ENCODE results near the gene HSPG2. TPM values are rescaled to one million over a fixed set of nuclear protein-coding genes. Genes with fewer than 3 reads are reported as not detected.
A peak's percentile ranks its signal among the peaks of the same experiment; 100 is the strongest.

HSPG2 gene
- total and polyA plus RNA-seq, 9 of the 15 experiments (the other 6 are each of a cell fraction or from before 2014, with no cell fraction given): 0.14 to 160 (median 15.7) TPM

DNA sequence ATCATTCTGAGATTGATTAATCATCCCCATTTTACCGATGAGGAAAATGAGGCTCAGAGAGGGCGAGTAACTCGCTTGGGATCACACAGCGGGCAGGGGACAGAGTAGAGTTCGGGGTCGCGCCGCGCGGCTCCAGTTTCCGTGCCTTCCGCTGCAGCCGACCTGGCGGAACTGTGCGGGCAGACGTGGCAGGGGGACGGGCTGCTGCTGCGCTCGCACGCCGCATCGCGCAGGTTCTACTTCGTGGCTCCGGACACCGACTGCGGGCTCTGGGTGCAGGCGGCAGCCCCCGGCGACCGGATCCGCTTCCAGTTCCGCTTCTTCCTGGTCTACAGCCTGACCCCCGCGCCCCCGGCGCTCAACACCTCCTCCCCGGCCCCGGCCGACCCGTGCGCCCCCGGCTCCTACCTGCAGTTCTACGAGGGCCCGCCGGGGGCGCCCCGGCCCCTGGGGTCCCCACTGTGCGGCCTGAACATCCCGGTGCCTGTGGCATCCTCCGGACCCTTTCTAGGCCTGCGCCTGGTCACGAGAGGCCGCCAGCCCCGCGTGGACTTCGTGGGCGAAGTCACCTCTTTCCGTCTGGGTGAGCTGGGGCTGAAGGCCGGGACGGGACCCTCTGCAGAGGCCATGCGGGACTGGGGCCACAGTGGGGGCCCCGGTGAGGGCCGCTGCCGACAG lies 122.7 kb downstream of the HSPG2 start:
- WGBS (ENCODE audit: insufficient coverage, low coverage, missing lambda C conversion rate): 76% methylated on average over 52 of the region's 65 CpGs
- in situ Hi-C loops (cut with MboI): no loop called here
- no TSS peak for BruUV-seq (replicated peaks)
- H3K79me2 ChIP-seq (ENCODE audit: control insufficient read depth, insufficient read depth, low read length): no peaks in the 10 kb centered on the region
- no peak overlapping the region for H3K4me3 ChIP-seq
- POLR2A ChIA-PET: interaction anchor here (1.0 kb wide), 1 partner anchor 30 kb away, joined by 3 read pairs; no protein-coding TSS in a partner anchor
- H3K9me3 ChIP-seq (replicated peaks; ENCODE audit: control insufficient read depth, insufficient read depth, low read depth, low read length): no peaks in the 10 kb centered on the region
- no peaks in the 10 kb centered on the region for H3K9me1 ChIP-seq (ENCODE audit: control insufficient read depth, insufficient read depth, low read length)
- H4K20me1 ChIP-seq (replicated peaks; ENCODE audit: control insufficient read depth, insufficient read depth, low read length): no peaks in the 10 kb centered on the region
- H3K4me1 ChIP-seq (replicated peaks in 1 of 2; ENCODE audit: control insufficient read depth in 2 of 2, insufficient read depth in 2 of 2, low read length in 2 of 2): peaks cover 5 to 17% of the 10 kb centered on the region in 2 experiments
- FAIRE-seq (no peak), DNase-seq (ENCODE audit: extremely low read depth in 1 of 4, low spot score in 3 of 4) (peak in 3 of 4 experiments; percentile 57 to 68 (median 60)), ATAC-seq (peak; percentile 67)
- no peaks in the 10 kb centered on the region for H3K36me3 ChIP-seq (ENCODE audit: control insufficient read depth, insufficient read depth, low read length)
- H3K27ac ChIP-seq (ENCODE audit: extremely low read depth, low read depth, low read length): no peak overlapping the region
- H3K4me2 ChIP-seq (ENCODE audit: insufficient read depth, low read length): no peak overlapping the region
- CTCF ChIA-PET (ENCODE audit: low intra/inter-chr PET ratio): no interaction called here
- H2AFZ ChIP-seq (ENCODE audit: low read depth, low read length): no peak overlapping the region
- no peaks in the 10 kb centered on the region for H3K27me3 ChIP-seq (ENCODE audit: control insufficient read depth in 2 of 2, insufficient read depth in 2 of 2, low read length in 2 of 2)
- no peak overlapping the region for H3K9ac ChIP-seq (ENCODE audit: insufficient read depth in 1 of 2, low read depth in 2 of 2, low read length in 2 of 2)
- intact Hi-C loops (cut with micrococcal nuclease): no loop called here
- TF ChIP-seq ZNF699 (CRISPR knock-in tag; IDR thresholded peaks at IDR 0.05; ENCODE audit: insufficient replicate concordance) (no peak), ARID4B (CRISPR knock-in tag; IDR thresholded peaks at IDR 0.05) (0 out of 2 replicates have a peak, but pooled peaks have one; percentile 24), KDM1A (IDR thresholded peaks at IDR 0.05) (peak; percentile 52 to 53; a peak in 2 of 4 replicates), NR3C1 (CRISPR knock-in tag; IDR thresholded peaks at IDR 0.05) (0 out of 2 replicates have a peak, but pooled peaks have one; percentile 47), ZFP36 (IDR thresholded peaks at IDR 0.05; ENCODE audit: low read depth, low read length, partially characterized antibody) (peak; percentile 71), RBM25 (IDR thresholded peaks at IDR 0.05; ENCODE audit: low read depth, low read length, severe bottlenecking) (peak; percentile 93), BCOR (IDR thresholded peaks at IDR 0.05) (0 out of 2 replicates have a peak, but pooled peaks have one; percentile 44), PCBP1 (IDR thresholded peaks at IDR 0.05; ENCODE audit: low read depth, low read length, poor library complexity, severe bottlenecking) (peak; percentile 57), HEY1 (CRISPR knock-in tag; IDR thresholded peaks at IDR 0.05; ENCODE audit: borderline replicate concordance) (no peak), GABPB1 (CRISPR knock-in tag; IDR thresholded peaks at IDR 0.05) (no peak), RCOR1 (IDR thresholded peaks at IDR 0.05; ENCODE audit: borderline replicate concordance in 1 of 2, low read depth in 2 of 2, low read length in 2 of 2) (0 out of 4 replicates have a peak, but pooled peaks of 1 of the 2 experiments have one; percentile 27), ZBTB7A (IDR thresholded peaks at IDR 0.05; ENCODE audit: borderline replicate concordance, control insufficient read depth, low read depth, low read length) (peak; percentile 73), PHB2 (IDR thresholded peaks at IDR 0.05; ENCODE audit: low read depth) (no peak), ZNF511 (CRISPR knock-in tag; IDR thresholded peaks at IDR 0.05) (peak; percentile 27; the same call in 1 of the 2 replicates)
- TF ChIP-seq, protein P1, sequence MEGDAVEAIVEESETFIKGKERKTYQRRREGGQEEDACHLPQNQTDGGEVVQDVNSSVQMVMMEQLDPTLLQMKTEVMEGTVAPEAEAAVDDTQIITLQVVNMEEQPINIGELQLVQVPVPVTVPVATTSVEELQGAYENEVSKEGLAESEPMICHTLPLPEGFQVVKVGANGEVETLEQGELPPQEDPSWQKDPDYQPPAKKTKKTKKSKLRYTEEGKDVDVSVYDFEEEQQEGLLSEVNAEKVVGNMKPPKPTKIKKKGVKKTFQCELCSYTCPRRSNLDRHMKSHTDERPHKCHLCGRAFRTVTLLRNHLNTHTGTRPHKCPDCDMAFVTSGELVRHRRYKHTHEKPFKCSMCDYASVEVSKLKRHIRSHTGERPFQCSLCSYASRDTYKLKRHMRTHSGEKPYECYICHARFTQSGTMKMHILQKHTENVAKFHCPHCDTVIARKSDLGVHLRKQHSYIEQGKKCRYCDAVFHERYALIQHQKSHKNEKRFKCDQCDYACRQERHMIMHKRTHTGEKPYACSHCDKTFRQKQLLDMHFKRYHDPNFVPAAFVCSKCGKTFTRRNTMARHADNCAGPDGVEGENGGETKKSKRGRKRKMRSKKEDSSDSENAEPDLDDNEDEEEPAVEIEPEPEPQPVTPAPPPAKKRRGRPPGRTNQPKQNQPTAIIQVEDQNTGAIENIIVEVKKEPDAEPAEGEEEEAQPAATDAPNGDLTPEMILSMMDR (IDR thresholded peaks at IDR 0.05 in 2 of 3, conservative IDR thresholded peaks at IDR 0.05 in 1 of 3; ENCODE audit: insufficient read depth in 2 of 3, low read depth in 1 of 3, low read length in 3 of 3): peak; percentile 33 to 62 (median 59); a peak in 5 of 6 replicates
